HG03097 (cell line): ENCODE results near the gene FTH1.

Experiments
- ATAC-seq: cut with Tn5 transposase; IDR thresholded peaks from one replicate; pipeline ENCODE4 v1.9.1; 2021; ENCODE audit not compliant: unreplicated experiment, low FRiP score

FTH1 gene

DNA sequence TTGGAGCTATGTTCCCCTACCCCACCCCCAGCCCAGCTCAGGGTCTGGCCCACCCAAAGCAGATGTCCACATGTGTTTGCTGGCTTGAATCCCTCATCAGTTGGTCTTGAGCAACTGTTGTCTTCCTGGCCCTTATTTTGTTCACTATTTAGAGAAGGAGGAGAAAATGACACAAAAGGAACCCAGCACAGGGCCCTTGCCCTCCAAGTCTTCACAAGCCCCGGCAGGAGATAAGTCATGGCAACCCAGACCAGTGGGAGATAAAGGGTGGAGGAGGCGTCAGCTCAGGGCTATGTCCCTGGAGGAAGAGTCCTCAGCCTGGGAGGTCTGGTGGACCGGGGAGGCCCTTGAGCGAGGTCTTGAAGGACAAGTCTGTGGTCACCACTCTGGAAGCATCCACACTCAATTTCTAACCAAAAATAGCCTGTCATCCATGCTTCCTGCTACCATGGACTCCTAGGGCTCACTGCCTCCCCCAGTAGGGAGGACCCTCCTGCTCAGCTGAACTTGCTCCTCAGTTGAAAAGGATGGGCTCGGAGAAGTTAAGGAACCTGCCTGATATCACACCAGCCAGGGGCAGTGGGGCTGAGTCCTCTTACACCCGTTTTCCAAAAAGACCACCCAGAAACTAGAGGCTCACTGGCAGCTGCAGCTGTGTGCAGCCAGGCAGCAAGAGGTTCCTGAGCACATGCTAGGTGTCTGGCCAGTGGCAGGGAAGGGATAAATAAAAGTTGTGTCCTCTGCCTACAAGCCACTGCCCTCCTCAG is 48.3 kb downstream of the FTH1 start:
- no peak for ATAC-seq

DNA sequence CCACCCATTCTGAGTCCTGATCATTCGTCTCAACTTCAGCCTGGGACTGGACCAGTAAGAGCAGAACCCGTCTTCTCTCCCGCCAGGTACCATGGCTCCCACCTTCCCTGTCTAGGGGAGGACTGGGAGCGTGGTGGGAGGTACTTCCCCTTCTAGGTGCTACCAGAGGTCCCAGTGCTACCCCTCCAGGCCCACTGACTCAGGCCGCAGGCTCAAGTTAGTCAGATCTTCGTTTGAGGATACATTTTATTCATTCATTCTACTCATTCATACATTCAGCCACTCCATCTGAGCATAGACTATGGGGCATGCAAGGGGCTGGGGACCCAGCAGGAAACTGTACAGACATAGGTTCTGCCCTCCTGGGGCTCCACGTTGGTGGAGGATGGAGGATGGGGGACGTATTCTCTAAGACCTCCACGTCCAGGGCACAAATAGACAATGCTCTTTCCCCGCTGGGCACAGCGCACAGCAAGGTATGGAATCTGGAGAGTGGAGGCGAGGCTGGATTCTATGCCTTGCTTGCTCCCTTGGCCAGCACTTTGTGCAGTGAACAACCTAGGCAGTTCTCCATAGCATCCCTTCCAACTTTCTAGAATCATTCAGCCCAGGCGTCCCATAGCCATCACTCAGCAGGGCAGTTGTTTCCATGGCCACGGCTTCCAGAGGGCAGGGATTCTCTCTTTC is 49.0 kb downstream of the FTH1 start:
- ATAC-seq: no peak

DNA sequence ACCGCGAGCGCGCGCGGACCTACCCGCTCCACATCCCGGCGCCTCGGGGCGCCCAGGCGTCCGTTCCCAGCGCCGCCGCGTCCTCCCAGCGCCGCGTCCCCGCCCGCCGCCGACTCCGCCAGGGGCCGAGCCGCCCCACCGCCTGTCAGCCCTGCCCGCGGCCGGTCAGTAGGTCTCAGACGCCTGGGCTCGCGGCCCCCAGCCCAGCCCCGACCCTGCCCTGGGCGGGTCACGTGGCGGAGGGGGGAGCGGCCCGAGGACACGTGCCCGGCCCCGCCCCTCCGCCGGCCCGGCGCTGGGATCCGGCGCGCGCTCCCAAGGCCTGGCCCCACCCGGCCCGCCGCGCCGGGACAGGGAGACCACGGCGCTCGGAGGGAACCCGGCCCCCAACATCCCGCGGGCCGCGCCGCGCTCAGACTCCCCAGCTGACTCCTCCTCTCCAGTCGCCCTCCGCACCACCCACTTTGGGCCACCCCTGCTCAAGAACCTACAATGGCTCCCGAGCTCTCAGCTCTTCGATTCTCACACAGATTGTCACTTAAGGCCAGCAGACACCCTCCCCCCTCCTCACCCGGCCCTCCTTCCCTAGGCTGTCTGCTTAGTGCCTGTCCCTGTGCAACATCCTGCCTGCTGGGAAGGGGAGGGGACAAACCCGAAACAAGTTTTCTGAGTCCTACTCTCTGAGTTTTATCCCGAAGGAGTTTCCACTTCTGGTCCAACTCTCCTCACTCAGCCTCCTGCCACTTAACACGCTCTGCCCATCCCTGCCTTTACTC is 49.9 kb downstream of the FTH1 start, which contains the start of gene RAB3IL1:
TSS of gene RAB3IL1 (minus strand) at position 233 of the 776 bp plus-strand sequence. CDS start at position 34, 199 bp downstream.
- no peak for ATAC-seq

DNA sequence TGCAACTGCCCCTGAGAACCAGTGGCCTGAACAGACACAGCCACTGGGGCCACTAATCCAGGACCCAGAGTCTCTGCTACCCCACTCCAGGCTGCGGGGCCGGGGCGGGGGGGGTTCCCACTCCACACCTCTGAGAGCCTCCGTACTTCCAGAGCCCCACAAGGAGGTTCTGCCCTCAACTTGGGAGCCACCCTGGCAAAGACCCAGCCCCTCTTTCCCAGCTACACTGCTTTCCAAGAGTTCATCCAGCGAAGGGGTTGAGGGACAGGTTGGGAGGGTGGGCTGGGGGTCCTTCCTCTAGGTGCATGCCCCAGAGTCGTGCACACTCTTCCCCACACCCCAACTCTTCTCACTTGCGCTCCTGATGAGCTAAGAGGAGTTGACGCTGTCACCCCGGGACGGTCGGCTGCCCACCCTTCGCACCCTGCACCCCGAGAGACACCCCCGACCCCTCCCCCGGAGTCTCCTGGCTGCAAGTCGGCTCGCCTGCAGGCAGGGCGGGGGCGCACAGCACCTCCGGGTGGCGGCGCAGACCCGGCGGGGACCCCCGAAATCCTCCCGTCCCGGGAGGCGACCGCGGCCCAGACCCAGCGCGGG is 50.6 kb downstream of the FTH1 start:
- ATAC-seq: no peak

DNA sequence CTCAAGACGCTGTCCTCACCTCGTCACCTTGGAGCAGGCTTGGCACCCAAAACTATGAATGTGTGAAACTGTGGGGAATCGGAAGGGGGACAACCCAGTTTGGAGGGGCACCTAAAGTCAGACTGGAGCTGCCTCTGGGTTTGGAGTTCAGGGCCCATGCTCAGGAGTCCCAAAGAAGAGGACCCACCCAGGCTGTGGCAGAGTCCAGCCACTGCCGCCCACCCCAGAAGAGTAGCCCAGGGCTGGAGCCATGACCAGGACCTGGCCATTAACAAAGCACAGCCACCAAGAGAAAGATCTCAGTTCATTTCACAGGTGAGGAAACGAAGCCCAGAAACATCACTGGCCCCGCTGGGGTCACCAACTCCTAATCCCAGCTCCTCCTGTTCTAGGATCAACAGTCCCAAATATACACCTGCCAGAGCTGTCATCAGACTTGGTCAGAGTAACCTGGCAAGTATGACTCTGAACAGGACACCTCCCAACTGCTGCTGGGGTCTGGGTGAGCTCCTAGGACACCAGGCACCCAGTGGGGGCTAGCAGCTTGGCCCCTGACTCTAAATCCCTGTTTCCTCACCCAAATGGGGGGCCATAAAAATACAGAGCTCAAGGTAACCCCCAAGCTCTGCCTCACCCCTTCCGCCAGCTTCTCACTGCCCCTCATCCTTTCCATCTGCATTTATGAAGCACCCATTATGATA is 52.8 kb downstream of the FTH1 start:
- no peak for ATAC-seq
